Lower leg skin (tissue), 4 donors: ENCODE data around the gene CAPN12. TPM values are rescaled to one million over a fixed set of nuclear protein-coding genes. Genes with fewer than 3 reads are reported as not detected.

ENCODE experiments used
- DNase-seq, 2 donors: peaks; one replicate each; pipeline ENCODE4 v3.0.0-alpha.2; 2019; ENCODE audit warnings: low spot score in 2 of 2
- H3K4me3 ChIP-seq: fragments of 200-600 bp; sonication (generic); 2 replicates; pipeline ENCODE4 v1.5.1; 2017; ENCODE audit warnings: mild to moderate bottlenecking, low read depth; ENCODE audit not compliant: poor library complexity, severe bottlenecking
- CTCF ChIP-seq, 3 donors: fragments of 450-650 bp; IDR thresholded peaks; one replicate each; pipeline ENCODE4 v1.5.1; 2016; ENCODE audit warnings: antibody characterized with exemption in 3 of 3, mild to moderate bottlenecking in 3 of 3, moderate library complexity in 2 of 3
- POLR2A ChIP-seq, 2 donors: fragments of 450-650 bp; IDR thresholded peaks; one replicate each; pipeline ENCODE4 v1.6.1; 2016 to 2017; ENCODE audit warnings: antibody characterized with exemption in 2 of 2, mild to moderate bottlenecking in 1 of 2, moderate library complexity in 1 of 2
- WGBS, 2 donors: methylation state at CpG; one replicate each; pipeline ENCODE4 v1.1.5; 2018; 5-methylcytosine and 5-hydroxymethylcytosine counted together
- intact Hi-C: fragments of 100-400 bp; cut with DNase I; formaldehyde crosslinking; loops from one replicate; pipeline ENCODE4 v1.15.0; 2023; ENCODE audit warnings: low total_unique reads
- total RNA-seq, 4 donors: library from RNA; depleted of rRNA; stranded (reverse); fragments of >200 nt; gene quantifications; one replicate each; pipeline ENCODE4 v1.1.0, GENCODE V29; 2016

Gene CAPN12
- total RNA-seq, 4 donors from 2014 or later: 7.6 to 20.0 (median 12.9) TPM

- H3K4me3 ChIP-seq: no peak overlapping the region
- 20 to 27% methylated on average over 10 of the region's 10 CpGs for WGBS, 2 donors
- intact Hi-C loops: no loop called here
- DNase-seq: no peak
- TF ChIP-seq CTCF (IDR thresholded peaks at IDR 0.05) (no peak), POLR2A (IDR thresholded peaks at IDR 0.05) (no peak)
Observed at GRCh38 chr19:38685666-38686529, 58.4 kb downstream of the CAPN12 start.

GRCh38 chr19:38684862-38685665, 59.2 kb downstream of the CAPN12 start:
- intact Hi-C loops: no loop called here
- DNase-seq: no peak
- no peak overlapping the region for H3K4me3 ChIP-seq
- TF ChIP-seq POLR2A (IDR thresholded peaks at IDR 0.05): no peak
- no peak for TF ChIP-seq CTCF (IDR thresholded peaks at IDR 0.05)
- WGBS, 2 donors: 73 to 74% methylated on average over 15 of the region's 15 CpGs

- no peak overlapping the region for H3K4me3 ChIP-seq
- intact Hi-C loops: no loop called here
- DNase-seq: peak; percentile 67 to 94
- WGBS, 2 donors: 14 to 21% methylated on average over 7 of the region's 7 CpGs
- TF ChIP-seq POLR2A (IDR thresholded peaks at IDR 0.05): no peak
- TF ChIP-seq CTCF (IDR thresholded peaks at IDR 0.05): no peak
Observed at GRCh38 chr19:38684078-38684861, 60.0 kb downstream of the CAPN12 start.

GRCh38 chr19:38683393-38684077, 60.7 kb downstream of the CAPN12 start:
- WGBS, 2 donors: 23 to 24% methylated on average over 10 of the region's 10 CpGs
- peak; percentile 81 to 95 for DNase-seq

More at GRCh38 chr19:38683393-38684077, 60.7 kb downstream of the CAPN12 start:
- H3K4me3 ChIP-seq: no peak overlapping the region
- intact Hi-C loops: no loop called here
- TF ChIP-seq POLR2A (IDR thresholded peaks at IDR 0.05) (no peak), CTCF (IDR thresholded peaks at IDR 0.05) (no peak)
